GM19397 (cell line): ENCODE measurements around the gene PRKCSH.
"Not testable (repeated sequence)": the region's sequence is repeated elsewhere in the genome, so short reads cannot be mapped to it uniquely, and the experiment has no call there.

ENCODE experiments used
- ATAC-seq: cut with Tn5 transposase; IDR thresholded peaks from one replicate; pipeline ENCODE4 v1.9.1; 2021; ENCODE audit warnings: mild to moderate bottlenecking, moderate library complexity; ENCODE audit not compliant: unreplicated experiment

Gene PRKCSH

DNA sequence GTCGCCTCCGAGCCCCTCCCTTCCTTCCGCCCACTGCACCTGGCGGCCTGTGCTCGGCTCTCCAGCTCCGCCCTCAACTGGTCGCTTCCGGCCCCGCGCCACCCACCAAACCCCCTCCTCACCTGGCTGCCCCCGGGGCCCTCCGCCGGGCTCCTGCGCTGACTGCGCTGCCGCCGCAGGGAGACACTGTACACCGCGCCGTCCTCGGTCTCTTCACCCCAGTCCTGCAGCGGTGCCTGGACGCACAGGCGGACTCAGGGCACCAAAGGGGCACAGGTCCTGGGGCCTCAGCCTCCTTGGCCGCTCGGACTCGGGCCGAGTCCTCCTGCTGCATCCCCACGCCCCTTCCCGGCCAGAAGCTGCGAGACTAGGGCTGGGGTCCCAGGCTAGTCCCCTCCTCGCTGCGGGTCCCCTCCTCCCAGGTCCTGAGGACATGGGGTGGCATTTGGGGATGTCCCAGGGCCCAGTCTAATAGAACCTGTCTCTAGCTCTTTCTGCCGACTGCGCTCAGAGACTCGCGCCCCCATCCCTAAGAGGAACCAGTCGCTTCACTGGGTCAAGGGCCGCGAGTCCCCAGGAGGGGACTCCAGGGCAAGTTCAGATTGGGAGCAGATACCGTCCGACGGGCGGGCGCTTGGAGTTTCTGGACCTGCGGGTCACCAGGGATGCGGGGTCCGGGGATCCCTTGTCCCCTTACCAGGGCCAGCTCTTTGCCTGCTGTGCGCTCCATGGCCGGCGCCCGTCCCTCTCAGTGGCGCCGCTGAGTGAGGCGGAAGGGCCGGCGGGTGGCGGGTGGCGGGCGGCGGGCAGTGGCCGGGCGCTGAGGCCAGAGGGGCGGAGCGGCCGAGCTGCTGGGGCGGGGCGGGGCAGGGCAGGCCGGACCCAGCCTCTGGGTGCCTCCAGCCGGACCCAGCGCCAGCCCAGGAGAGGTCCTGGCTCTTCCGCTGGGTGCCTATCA lies 16.6 kb upstream of the PRKCSH start, which contains the start of gene RGL3:
Gene RGL3 (minus strand): TSS at position 766 of the 958 bp plus-strand sequence. CDS start 36 bp downstream, at position 730.
- no peak for ATAC-seq

DNA sequence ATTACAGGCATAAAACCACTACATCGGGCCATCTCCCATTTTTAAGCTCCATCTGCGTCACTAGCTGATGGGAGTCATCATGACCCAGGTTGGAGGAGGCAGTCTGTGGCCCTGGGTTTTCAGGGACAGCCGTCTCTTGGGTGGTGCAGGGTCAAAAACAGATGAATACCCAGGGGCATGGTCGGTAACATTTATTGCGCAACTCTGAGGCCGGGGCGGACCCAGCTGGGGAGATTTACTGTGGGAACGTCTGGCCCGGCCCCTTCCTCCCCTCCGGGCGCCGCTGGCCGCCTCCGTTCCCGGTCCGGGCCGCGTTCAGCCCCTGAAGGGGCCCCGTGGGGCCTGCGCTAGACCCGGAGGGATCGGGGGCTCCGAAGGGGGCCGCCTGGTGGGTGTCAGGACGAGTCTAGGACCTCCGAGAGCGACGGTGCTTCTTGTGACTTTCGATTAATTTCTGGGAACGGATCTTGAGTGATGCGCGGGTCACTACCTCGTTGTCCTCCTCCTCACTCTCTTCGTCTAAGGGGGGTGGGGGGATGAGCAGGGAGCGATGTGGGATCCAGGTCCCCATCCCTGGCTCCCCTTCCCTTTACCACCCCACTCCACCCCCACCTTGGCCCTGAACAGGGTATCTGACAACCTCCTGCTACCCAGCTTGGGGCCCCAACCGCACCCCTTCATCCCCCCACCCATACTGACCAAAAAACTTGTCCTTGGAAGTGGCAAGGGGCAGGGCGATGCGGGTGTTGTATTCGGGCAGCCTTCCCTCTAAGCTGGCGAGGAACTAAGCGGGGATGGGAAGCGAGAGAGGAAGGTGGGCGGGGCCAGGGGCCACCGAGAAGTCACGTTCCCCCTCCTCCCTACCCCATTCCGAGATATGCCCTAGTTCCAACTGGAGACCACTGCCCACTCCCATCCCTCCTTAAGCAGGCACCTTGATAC lies 14.7 kb upstream of the PRKCSH start:
- ATAC-seq = no peak

DNA sequence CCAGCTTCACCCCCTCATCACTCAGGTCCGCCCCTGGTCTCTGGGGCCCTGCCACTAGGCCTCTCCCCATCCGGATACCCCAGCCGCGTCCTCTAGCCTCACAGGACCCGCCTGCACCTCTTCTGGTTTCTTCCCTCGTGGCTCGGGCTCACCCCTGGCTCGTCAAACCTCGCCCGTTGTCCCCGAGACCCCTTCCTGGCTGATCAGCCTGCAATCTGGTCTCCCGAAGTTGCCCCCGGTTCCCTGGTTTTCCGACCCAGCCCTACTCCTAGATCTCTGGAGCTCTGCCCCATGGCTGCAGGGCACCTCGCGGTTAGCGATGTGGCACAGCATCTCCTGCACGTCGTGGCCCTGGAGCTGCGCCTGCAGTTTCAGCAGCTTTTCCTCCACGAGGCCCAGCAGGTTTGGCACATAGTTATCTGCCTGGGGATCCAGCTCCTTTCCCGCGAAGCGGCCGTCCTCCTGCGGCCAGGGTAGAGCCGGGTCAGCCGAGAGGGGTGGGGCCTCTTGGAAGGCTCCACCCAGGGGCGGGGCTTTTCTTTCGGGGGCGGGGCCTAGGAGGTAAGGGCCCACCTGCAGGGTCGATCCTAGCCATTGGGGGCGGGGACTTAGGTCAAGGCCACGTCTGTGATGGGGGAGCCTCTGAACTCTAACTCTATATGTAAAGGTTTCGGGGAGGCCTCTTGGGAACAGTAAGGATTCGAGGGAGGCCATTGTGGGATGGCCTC lies 13.9 kb upstream of the PRKCSH start:
- peak; percentile 27 for ATAC-seq

DNA sequence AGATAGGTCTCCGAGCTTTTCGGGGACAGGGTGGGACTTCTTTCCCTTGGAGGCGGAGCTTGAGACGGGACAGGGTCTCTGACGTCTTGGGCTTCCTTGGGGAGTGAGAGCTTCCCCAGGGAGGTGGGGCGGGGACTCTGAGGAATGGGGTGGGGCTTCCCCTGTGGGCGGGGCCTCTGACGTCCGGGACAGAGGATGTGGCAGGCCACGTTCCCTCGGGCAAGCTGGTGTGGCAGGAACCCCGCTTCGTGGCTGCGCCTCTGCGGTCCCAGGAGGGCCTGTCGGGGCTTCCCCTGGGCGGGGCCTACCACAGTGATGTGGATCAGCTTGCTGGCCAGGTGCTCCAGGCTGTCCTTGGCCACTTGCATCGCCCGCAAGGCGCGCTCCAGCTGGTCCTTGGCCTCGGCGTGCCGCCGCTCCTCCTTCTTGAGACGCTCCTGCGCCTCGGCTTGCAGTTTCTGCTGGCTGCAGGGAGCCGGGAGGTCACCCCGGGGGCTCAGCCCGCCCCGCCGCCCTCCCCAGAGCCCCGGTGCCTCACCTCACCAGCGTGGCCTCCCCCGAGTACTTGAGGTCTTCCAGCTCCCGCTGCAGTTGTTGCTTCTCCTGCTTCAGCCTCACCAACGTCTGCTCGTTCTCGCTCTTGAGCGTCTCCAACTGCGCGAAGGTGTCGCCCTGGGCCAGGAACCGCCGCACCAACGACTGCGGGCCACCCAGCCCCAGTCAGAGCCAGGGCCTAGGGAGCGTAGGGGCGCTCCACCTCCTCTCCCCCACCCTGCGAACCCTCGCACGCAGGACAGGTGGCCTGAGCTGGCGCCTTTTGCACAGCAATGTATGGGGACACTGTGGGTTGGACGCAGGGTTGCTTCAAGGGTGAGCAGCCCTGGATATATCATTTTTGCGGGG lies 13.0 kb upstream of the PRKCSH start:
- peak; percentile 68 for ATAC-seq

DNA sequence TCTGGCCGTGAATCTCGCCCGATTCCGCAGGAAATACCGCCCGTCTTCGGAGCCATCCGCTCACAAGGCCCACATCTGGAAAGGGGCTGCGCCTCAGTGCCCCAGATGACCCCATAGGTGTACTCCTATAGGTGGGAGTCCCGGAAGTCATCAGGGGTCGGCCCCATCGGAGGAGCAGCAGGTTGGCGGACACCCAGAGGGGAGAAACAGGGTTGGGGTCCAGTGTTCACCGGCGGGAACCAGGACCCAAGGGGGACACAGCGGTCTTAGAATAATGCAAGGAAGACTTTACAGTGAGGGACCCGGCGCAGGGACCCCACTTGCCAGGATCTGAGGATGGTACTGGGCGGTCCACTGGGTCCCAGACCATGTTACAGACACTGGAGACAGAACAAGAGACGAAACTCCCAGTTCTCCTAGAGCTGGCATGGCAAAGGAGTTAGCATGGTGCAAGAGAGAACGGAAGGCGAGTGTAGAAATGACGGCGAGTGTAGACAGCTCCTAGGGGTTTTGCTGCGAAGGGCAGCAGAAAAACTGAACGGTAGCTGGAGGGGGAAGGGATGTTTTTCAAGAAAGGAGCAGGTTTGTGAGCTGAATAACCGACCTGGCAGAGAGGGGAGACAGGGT lies 12.2 kb upstream of the PRKCSH start:
- no peak for ATAC-seq

DNA sequence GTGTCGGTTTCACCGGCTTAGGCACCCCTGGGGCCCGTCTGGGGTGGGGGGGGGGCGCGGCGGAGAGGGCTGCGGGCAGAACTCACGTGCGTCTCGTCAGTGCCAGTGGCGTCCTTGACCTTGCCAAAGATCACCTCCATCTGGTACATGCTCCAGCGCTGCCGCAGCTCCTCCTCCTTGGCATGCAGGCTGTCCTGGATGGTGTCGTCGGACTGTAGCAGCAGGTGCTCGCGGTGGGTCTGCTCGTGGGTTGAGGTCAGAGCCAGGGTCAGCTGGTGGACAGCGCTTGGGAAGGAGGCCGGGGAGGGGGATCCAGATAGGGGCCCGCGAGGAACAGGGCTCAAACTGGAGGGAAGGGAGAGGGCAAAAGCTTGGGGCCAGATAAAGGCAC lies 11.6 kb upstream of the PRKCSH start:
- no peak for ATAC-seq

DNA sequence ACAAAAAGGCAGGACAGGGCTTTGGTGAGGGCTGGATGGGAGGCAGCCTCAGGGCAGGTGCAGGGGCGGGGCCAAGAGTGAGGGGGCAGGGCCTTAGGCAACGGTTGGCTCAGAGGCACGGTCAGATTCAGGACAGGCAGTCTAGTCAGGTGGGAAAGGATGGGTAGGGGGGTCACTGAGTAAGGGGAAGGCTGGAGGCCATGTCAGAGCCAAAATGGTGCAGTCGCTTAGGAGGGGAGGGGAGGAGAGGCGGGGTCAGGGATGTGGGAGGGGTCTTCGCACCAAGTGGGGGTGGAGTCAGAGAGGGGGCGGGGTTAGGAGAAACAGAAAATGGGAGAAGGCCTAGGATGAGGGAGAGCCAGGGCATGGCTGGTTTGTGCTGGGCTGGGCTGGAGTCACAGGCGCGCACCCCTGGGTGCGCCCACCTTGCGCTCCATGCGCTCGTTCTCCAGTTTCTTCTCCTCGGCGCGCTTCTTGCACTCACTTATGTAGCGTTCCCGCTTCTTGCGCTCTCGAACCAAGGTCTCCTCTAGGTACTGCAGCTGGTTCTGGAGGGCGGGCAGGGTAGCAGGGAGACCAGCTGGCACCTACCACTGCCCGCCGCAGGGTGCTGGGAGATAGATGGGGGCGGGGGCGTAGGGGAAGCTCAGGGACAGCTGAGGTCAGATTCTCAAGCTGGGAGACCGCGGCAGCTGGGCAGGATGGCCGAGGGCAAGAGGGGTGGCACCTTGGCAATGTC lies 9.5 kb upstream of the PRKCSH start:
- ATAC-seq = no peak

DNA sequence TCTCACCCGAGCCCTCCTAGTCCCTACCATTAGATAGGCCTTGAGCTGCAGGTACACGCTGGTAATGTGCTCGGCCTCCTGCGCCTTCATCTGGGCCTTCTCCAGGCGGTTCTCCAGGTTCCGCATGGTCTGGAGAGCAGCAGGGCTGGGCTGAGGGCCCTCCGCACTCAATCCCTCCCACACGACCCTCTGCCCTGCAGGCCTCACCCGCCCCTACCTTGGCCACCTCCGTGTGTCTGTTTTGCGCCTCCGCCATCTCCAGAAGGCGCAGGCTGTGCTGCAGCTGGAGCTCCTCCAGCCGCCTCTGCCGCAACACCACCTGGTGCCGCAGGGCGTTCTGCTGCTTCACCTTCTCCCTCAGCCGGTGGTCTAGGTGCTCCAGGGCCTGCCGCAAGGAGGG lies 8.8 kb upstream of the PRKCSH start:
- ATAC-seq = no peak

DNA sequence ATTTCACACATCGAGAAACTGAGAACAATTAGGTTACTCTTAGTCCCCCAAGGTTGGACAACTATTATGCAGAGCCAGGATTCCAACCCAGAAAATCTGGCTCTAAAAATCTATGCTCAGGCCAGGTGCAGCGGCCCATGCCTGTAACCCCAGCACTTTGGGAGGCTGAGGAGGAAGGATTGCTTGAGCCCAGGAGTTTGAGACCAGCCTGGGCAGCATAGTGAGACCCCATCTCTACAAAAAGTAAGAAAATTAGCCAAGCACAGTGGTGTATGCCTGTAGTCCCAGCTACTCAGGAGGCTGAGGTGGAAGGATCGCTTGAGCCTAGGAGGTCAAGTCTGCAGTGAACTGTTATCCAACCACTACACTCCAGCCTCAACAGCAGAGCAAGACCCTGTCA lies 1.9 kb upstream of the PRKCSH start:
- ATAC-seq = not testable (repeated sequence)

DNA sequence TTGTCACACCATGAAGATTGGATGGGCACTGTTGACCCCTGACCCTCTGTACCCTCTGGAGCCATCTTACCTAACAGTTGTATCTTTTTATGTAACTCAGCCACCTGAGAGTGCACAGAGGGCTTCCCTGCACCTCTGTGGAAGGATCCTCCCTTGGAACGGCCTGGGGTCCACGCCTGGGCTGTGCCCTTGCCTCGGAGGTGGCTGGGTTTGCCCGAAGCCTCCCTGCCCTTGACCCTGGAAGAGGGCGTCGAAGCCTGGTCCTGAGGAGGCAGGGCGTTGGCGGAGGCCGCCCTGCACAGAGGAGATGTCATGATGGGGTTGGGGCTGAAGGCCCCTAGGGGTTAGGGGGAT lies 755 bp upstream of the PRKCSH start:
- peak; percentile 9 for ATAC-seq

DNA sequence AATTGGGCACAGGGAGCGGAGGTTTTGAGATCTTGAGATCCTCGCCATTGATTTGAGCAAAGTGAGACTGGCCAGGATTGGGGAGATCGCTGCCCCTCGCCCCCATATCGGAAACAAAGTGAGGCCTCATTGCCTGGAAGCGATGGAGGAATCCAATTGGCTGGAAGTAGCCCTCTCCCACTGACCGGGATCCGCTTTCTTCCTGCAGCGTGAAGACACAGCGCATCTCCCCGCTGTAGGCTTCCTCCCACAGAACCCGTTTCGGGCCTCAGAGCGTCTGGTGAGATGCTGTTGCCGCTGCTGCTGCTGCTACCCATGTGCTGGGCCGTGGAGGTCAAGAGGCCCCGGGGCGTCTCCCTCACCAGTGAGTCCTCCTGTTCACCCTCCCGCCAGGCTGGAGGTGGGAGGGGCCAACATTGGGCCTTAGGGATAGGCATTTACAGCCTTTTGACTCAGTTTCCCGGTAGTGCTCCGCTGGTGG lies 438 bp downstream of the PRKCSH start:
- no peak for ATAC-seq

DNA sequence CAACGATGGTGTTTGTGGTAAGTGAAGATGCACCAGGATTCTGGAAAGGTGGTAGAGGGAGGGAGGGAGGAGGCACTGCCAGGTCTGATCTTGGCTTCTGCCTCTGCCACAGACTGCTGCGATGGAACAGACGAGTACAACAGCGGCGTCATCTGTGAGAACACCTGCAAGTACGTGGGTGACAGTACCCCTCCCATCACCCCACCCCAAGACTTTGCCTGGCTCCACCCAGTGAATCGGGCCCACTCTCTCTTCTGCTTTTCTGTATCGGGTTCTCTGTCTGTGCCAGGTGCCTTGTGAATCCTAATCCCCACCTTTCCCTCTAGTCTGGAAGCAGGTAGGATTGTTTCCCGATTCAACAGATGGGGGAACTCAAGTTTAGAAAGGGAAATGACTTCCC lies 2.5 kb downstream of the PRKCSH start:
- no peak for ATAC-seq

DNA sequence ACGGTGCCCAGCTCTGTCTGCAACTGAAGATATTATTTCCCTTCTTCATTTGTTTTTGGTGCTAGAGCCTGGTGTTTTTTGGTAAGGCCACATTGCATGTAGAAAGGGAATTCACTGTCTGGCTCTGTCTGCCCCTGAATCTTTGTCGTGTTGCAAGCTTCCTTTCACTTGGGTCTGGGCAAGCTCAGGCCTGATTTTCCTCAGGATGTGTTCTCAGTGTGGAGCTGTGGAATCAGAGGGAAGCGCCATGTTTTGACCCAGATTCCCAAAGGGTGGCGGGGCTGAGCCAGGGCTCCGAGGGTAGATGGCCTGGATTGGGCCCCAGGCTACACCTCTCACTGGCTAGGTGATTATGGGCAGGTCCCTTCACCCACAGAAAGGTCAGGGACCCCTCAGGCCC lies 8.6 kb downstream of the PRKCSH start:
- ATAC-seq = no peak

DNA sequence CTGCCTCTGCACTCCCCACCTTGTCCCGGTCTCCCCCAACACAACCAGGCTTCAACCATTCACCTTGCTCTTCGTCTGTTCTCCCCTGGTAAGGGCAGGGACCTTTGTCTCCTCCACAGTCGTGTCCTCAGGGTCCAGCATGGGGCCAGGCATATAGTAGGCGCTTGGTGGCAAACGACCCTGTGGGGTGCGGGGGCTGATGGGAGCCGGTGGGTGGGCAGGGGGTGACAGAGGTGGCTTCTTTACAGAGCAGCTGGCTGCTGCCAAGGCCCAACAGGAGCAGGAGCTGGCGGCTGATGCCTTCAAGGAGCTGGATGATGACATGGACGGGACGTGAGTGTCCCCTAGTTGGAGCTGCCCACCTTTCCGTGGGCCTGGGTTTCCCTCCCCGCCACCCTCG lies 9.7 kb downstream of the PRKCSH start:
- ATAC-seq = no peak

DNA sequence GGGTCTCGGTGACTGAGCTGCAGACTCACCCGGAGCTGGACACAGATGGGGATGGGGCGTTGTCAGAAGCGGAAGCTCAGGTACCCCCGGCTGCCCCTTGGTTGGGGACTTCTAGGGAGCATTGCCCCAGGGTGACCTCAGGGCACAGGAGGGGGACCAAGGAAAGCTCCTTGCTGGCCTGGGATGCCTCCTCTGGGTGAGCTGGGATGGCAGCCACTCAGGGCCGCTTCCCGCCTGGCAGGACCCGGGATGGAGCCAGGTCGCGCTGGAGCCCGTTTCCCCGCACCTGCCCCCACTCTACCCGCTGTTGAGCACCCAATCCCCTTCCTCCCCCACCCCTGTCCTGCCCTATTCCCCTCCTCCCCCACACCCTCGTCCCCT lies 10.8 kb downstream of the PRKCSH start:
- ATAC-seq = no peak

DNA sequence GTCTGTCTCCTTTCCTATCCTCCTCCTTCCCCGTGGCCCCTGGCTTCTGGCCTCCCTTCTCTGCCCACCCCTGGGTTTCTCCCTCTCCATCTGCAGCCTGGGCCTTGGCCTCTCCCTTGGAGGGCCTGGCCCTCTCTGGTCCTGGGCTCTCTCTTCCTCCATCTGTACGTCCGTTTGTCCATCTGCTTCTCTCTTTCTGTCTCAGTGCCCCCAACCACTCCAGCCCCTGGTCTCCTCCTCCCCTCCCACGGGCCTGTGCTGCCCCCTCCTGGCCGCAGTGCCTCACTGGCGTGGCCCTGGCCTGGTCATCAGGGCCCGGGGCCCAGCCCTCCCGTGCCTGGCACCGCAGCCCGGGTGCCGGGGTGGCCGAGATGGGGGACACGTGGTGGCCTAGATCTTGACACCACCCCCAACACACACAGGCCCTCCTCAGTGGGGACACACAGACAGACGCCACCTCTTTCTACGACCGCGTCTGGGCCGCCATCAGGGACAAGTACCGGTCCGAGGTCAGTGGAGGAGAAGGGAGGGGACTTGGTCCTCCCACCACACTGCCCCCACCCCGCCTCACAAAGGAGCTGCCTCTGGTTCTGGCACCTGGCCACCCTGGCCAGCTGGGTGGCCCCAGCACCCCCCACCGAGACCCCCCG lies 11.3 kb downstream of the PRKCSH start:
- no peak for ATAC-seq

DNA sequence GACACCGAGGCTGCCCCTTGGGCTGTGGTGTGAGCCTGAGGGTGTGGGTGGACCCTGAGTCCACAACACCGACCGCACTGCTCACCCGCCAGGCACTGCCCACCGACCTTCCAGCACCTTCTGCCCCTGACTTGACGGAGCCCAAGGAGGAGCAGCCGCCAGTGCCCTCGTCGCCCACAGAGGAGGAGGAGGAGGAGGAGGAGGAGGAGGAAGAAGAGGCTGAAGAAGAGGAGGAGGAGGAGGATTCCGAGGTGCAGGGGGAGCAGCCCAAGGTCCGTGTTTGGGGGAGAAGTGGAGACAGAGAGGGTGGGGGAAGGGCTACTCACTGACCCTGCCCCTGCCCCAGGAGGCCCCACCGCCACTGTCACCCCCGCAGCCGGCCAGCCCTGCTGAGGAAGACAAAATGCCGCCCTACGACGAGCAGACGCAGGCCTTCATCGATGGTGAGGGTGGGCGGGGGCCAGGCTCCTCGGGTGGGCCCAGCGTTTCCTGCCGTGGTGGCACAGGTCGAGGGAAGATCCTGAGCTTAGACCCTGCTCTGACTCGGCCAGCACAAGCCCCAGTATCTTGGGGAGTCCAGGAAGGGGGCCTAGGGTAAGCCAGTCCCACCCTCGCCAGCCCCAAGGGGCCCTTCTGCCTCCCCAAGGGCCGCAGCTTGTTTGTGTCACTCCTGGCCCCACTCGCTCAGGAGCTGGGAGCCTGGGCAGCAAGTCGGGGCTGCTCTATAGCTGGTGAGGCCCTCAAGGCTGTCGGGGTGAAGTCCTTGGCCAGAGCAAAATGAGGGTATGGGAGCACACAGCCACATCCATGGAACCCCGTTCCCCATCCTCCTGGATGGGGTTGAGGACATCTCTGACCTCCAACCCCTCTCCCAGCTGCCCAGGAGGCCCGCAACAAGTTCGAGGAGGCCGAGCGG lies 12.2 kb downstream of the PRKCSH start:
- no peak for ATAC-seq
